Measurements from ENCODE around the gene HPX. TPM values are rescaled to one million over a fixed set of nuclear protein-coding genes. Genes with fewer than 3 reads are reported as not detected.

The HPX gene
- polyA plus RNA-seq, 2 of the 4 experiments (the other 2 are of a cell fraction): 0.66 to 0.70 TPM

GRCh38 chr11:6401464-6401863 lies 39.3 kb downstream of the HPX start:
- ChIA-PET CTCF (interaction anchor here (0.8 to 1.9 kb wide), 5 partner anchors 9 to 305 kb away, joined by 3 to 4 read pairs (median 4); no protein-coding TSS in a partner anchor), POLR2A (no interaction called here)
- no peak for ATAC-seq
- H3K4me2 ChIP-seq: no peak overlapping the region
- no peak overlapping the region for H3K4me3 ChIP-seq
- H3K9me3 ChIP-seq: no peaks in the 10 kb centered on the region
- H3K4me1 ChIP-seq: no peaks in the 10 kb centered on the region
- no peak overlapping the region for H3K27ac ChIP-seq
- 87% methylated on average over 7 of the region's 7 CpGs for WGBS (ENCODE audit: missing lambda C conversion rate)
- no peak for DNase-seq (ENCODE audit: low read depth in 1 of 2, low spot score in 1 of 2)
- TF ChIP-seq HEYL (CRISPR knock-in tag; IDR thresholded peaks at IDR 0.05): no peak
- no peak for TF ChIP-seq GATA3 (IDR thresholded peaks at IDR 0.05; ENCODE audit: borderline replicate concordance)
- no peak for TF ChIP-seq RNF2 (IDR thresholded peaks at IDR 0.05; ENCODE audit: borderline replicate concordance, low read depth)
- TF ChIP-seq CBX8 (IDR thresholded peaks at IDR 0.05): no peak
- TF ChIP-seq PBX3 (IDR thresholded peaks at IDR 0.05): no peak
- no peak for TF ChIP-seq E2F6 (IDR thresholded peaks at IDR 0.05; ENCODE audit: borderline replicate concordance, low read depth)
- TF ChIP-seq JUN (IDR thresholded peaks at IDR 0.05): no peak
- TF ChIP-seq ATOH8 (CRISPR knock-in tag; IDR thresholded peaks at IDR 0.05; ENCODE audit: low read depth): no peak
- FAIRE-seq: no peak

GRCh38 chr11:6400431-6401345 lies 40.1 kb downstream of the HPX start:
- no peaks in the 10 kb centered on the region for H3K4me1 ChIP-seq
- ChIA-PET POLR2A (interaction anchor here (1.4 kb wide), 1 partner anchor 11 kb away, joined by 3 read pairs; the partner anchor contains the start of gene SMPD1), CTCF (interaction anchor here (0.6 to 3.1 kb wide), 7 partner anchors 9 to 305 kb away, joined by 3 to 14 read pairs (median 3); no protein-coding TSS in a partner anchor)
- FAIRE-seq (no peak), ATAC-seq (no peak), DNase-seq (ENCODE audit: low read depth in 1 of 2, low spot score in 1 of 2) (no peak)
- WGBS (ENCODE audit: missing lambda C conversion rate): 94% methylated on average over 15 of the region's 15 CpGs
- H3K4me3 ChIP-seq: no peak overlapping the region
- no peaks in the 10 kb centered on the region for H3K9me3 ChIP-seq
- no peak overlapping the region for H3K27ac ChIP-seq
- H3K4me2 ChIP-seq: no peak overlapping the region
- TF ChIP-seq ATOH8 (CRISPR knock-in tag; IDR thresholded peaks at IDR 0.05; ENCODE audit: low read depth) (no peak), MAX (IDR thresholded peaks at IDR 0.05) (no peak)

GRCh38 chr11:6397636-6398035 lies 43.2 kb downstream of the HPX start:
- CTCF ChIA-PET: interaction anchor here (3.1 kb wide), 1 partner anchor 19 kb away, joined by 14 read pairs; no protein-coding TSS in a partner anchor
- no peak for DNase-seq (ENCODE audit: low read depth in 1 of 2, low spot score in 1 of 2)
- H3K27ac ChIP-seq: no peak overlapping the region
- TF ChIP-seq NPAS2 (CRISPR knock-in tag; IDR thresholded peaks at IDR 0.05; ENCODE audit: borderline replicate concordance) (no peak), GATA3 (IDR thresholded peaks at IDR 0.05; ENCODE audit: borderline replicate concordance) (no peak), ELK1 (IDR thresholded peaks at IDR 0.05; ENCODE audit: low read depth, low read length) (no peak), PHF8 (IDR thresholded peaks at IDR 0.05; ENCODE audit: borderline replicate concordance, low read depth) (no peak), RNF2 (IDR thresholded peaks at IDR 0.05; ENCODE audit: borderline replicate concordance, low read depth) (no peak)
- WGBS (ENCODE audit: missing lambda C conversion rate): 37% methylated on average over 3 of the region's 3 CpGs
- ATAC-seq: no peak
- H3K4me3 ChIP-seq: no peak overlapping the region
- no peaks in the 10 kb centered on the region for H3K9me3 ChIP-seq
- FAIRE-seq: no peak
- no peak overlapping the region for H3K4me2 ChIP-seq
- H3K4me1 ChIP-seq: no peaks in the 10 kb centered on the region
- POLR2A ChIA-PET: no interaction called here
